Fibroblast of mammary gland (primary cell): ENCODE data around the gene KRT76.

ENCODE experiments used
- DNase-seq: peaks from one replicate; pipeline ENCODE4 v3.0.0-alpha.2; 2010; ENCODE audit warnings: low read depth
- H3K4me3 ChIP-seq: 2 replicates; pipeline ENCODE4 v1.5.1; 2011; ENCODE audit warnings: low read depth, mild to moderate bottlenecking, low read length, moderate library complexity; ENCODE audit not compliant: control insufficient read depth
- TF ChIP-seq, protein P1 (sequence below): conservative IDR thresholded peaks from 2 replicates; pipeline ENCODE4 v1.5.1; 2011; ENCODE audit warnings: low read depth, low read length, inconsistent platforms; ENCODE audit not compliant: control insufficient read depth, insufficient read depth

KRT76 gene

DNA sequence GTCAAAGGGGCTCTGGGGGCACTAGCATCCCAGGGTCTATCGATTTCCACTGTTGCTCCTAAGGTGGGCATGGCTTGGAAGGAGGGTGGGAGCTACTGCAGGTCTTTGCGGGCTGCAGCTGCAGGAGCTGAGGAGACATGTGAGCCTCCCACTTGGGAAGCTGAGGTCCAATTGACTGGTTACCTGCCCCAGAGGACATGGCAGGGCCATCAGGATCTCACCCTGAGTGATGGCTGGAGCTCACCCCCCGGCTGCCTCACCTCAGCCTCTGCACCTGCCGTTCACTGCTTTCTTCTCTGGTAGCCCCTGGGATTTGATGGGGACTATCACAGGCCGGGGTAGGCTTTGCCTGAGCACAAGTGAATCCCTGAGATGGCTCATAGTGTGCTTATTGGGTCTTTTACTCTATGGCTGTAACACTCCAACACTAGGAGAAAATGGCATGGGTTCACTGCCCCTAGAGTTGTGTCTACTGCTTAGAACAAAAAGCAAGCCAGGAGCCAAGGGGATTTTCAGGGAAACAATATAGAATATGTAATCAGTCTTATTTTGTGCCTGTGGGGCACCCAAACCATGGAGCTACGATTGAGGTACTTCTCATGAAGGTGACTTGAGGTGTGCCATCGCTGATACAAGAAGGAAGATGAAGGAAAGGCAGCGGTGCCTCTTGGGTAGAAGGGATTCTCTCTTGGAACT lies 40.0 kb upstream of the KRT76 start:
- DNase-seq = no peak
- TF ChIP-seq, protein P1, sequence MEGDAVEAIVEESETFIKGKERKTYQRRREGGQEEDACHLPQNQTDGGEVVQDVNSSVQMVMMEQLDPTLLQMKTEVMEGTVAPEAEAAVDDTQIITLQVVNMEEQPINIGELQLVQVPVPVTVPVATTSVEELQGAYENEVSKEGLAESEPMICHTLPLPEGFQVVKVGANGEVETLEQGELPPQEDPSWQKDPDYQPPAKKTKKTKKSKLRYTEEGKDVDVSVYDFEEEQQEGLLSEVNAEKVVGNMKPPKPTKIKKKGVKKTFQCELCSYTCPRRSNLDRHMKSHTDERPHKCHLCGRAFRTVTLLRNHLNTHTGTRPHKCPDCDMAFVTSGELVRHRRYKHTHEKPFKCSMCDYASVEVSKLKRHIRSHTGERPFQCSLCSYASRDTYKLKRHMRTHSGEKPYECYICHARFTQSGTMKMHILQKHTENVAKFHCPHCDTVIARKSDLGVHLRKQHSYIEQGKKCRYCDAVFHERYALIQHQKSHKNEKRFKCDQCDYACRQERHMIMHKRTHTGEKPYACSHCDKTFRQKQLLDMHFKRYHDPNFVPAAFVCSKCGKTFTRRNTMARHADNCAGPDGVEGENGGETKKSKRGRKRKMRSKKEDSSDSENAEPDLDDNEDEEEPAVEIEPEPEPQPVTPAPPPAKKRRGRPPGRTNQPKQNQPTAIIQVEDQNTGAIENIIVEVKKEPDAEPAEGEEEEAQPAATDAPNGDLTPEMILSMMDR = no peak
- no peak overlapping the region for H3K4me3 ChIP-seq

DNA sequence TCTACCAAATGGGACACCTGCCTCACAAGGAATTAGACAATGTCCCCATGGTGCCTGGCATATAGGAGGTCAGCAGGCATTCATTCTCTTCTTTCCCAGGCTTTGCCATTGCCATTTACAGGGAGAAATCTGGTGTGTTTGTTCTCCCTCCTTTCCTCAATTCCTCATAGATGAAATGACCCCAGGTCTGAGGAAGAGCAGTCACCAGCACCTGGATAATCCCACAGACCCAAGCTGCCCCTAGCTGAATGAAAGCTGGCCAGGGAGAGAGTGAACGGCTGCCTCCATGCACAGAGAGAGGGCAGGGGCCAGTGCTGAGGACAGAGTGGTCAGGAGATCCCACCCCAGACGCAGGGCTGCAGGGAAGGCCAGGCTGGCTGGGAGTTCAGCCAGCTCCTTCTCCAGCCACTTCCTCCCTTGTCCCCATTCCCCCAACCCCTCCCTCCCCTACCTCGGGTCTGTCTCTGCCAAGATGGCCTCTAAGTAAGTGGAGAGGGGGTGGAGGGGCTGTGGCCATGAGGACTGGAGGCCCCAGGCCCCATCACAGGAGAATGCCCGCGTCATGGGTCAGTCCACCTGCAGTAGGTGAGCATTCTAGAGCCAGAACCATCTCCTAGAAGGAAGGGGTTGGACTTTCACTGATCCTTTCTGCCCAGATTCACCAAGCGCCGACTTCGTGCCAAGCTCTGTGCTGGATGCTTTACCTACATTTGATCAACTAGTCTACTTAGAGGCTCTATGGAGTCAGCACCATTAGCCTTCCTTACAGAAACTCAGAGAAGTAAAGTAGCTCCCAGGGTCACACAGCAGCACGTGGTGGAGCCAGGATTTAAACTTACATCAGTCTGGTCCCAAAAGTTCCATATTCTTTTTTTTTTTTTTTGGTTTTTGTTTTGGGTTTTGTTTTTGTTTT lies 38.8 kb upstream of the KRT76 start:
- no peak for DNase-seq
- no peak overlapping the region for H3K4me3 ChIP-seq
- TF ChIP-seq, protein P1 = no peak

DNA sequence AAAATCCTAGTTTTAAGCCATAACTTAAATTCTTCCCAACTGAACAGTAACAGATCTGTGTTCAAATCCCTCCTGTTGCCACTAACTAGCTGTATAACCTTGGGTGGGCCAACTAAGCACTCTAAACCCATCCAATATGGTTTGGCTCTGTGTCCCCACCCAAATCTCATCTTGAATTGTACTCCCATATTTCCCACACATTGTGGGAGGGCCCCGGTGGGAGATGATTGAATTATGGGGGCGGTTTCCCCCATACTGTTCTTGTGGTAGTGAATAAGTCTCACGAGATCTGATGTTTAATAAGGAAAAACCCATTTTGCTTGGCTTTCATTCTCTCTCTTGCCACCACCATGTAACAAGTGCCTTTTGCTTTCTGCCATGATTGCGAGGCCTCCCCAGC lies 38.0 kb upstream of the KRT76 start:
- TF ChIP-seq, protein P1 = no peak
- DNase-seq = no peak
- H3K4me3 ChIP-seq = no peak overlapping the region

DNA sequence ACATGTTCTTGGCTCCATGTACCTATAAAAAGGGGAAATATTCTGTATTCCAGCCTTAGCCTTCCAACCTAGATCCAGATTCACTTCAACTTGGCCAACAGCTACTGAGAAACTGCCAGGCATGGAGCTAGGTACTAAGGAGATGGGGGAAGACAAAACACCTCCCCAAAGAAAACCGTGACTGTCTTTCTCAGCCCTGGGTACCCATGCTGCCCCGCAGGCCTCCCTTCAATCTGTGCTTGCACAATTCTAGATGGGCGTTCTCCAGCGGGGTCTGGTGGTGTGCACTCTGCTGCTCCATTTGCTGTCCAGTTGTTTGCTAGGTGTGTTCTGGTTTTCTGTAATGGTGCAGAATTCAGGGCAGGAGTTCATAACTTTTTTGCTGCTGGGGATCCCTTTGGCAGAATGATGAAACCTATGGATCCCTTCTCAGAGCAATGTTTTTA lies 37.6 kb upstream of the KRT76 start:
- H3K4me3 ChIP-seq = no peak overlapping the region
- no peak for DNase-seq
- TF ChIP-seq, protein P1 = no peak

DNA sequence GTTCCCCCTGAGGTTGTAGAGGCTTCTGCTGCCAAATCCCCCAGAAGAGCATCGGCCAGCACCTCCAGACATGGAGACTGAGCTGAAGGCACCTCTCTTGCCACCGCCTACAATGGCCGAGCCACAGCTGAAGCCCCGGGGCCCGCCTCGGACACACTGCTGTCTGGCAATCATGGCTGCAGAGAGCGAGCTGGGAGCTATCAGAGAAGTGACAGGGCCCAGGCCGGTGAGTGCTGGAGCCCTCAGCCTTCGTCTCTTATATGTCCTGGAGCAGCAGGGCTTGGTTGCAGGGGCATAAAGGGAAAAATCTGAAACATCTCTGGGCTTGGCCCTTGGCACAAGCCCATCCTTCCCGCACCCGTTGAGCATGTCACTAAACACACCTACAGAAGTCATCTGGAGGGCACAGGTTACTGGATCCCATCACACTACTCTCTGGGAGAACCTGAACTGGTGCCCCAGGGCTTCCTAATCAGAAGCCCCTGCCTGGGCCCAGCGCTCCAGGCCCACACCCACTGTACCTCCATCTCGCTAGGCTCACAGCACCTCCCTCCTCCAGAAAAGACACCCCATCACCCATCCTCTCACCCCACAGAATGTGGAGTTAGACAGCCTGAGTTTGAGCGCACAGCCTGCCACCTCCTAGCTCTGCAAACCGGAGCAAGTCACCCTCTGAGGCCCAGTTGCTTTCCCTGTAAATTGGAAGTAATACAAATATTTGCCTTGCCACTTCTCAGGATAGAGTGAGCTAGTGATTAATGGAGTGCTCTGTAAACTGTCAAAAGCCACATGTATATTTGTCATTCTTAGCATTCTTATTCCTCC lies 37.0 kb upstream of the KRT76 start, which contains the start of gene KRT4:
KRT4 (minus strand) TSS at position 232 of the 825 bp plus-strand sequence; CDS start at position 174, 58 bp downstream.
- no peak within 1 kb of the TSS for H3K4me3 ChIP-seq
- TF ChIP-seq, protein P1 = no peak
- DNase-seq = no peak

DNA sequence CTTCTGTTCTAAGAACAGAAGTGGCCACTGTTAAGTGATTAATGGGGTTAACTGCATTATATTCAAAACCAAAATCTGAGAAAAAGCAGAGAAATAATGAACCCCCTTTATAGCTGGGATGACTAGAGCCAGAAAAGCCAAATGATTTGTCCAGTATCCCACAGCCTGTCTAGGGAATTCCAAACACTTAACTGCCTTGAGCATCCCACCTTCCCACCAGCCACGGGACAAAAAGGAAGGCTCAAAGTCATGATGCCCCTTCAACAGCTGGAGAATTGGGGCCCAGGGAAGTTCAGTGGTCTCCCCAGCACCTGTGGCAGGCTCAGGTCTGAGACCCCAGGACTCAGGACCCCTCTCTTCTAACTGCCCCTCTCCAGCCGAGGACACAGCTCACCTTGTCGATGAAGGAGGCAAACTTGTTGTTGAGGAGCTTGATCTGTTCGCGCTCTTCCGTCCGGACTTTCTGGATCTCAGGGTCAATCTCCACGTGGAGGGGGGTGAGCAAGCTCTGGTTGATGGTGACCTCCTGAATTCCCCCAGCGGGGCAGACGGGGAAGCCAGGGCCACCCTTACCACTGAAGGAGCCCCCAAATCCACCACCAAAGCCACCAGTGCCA lies 36.2 kb upstream of the KRT76 start:
- H3K4me3 ChIP-seq = no peak overlapping the region
- no peak for DNase-seq
- TF ChIP-seq, protein P1 = no peak
